HG02973 (cell line): ENCODE measurements around the gene PLCB1.

Source experiments
- ATAC-seq: cut with Tn5 transposase; IDR thresholded peaks from one replicate; pipeline ENCODE4 v1.9.1; 2021; ENCODE audit warnings: moderate library complexity; ENCODE audit not compliant: unreplicated experiment

PLCB1 gene

DNA sequence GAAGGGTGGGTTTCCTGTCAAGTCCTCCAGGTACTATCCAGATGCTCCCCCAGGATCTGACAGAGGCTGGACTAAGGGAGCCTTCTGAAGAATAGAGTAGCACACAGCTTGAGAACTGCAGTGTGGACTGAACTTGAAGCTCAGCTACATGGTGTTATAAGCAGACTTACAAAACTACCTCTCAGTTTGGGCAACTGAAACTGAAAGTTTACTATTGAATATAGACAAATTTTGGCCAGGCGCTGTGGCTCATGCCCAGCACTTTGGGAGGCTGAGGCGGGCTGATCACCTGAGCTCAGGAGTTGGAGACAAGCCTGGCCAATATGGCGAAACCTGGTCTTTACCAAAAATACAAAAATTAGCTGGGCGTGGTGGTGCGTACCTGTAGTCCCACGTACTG, 348.5 kb downstream of the PLCB1 start:
- ATAC-seq: no peak

- no peak for ATAC-seq
Observed at GRCh38 chr20:8487696-8488095, 355.6 kb downstream of the PLCB1 start.

DNA sequence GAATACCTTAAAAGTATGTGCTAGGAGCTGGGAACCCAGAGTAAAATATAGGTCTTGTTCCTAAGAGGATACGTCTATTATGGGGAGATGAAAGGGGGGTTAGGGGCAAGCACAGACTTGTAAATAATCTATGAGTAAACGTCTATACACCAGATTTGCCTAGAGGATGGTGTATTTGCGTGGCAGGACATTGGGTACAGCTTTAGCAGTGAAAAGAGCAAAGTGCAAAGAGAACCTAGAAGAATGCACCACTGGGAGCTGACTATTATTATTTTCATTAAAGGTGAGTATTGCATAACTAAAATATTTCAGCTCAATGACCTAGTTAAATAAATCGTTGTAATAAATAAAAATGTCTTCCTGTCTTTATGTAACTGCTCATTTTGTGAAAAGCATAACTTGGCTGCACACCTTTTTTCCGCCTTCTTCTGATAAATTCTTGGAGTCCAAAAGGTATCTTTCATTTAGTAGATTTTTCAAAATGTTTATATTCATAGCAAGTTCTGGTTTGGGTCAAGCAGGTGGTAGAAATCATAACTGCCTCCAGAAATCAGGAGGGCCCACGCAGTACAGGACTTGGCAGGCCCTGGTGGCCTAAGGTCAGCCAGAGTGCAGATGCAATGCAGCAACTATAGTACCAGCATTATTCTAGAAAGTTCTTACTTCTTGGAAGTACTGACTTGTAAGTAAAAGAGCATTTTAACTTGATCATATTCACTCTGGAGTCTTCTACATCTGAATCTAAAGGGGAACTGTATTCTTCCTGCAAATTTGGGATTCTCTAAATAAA, 357.2 kb downstream of the PLCB1 start:
- no peak for ATAC-seq

DNA sequence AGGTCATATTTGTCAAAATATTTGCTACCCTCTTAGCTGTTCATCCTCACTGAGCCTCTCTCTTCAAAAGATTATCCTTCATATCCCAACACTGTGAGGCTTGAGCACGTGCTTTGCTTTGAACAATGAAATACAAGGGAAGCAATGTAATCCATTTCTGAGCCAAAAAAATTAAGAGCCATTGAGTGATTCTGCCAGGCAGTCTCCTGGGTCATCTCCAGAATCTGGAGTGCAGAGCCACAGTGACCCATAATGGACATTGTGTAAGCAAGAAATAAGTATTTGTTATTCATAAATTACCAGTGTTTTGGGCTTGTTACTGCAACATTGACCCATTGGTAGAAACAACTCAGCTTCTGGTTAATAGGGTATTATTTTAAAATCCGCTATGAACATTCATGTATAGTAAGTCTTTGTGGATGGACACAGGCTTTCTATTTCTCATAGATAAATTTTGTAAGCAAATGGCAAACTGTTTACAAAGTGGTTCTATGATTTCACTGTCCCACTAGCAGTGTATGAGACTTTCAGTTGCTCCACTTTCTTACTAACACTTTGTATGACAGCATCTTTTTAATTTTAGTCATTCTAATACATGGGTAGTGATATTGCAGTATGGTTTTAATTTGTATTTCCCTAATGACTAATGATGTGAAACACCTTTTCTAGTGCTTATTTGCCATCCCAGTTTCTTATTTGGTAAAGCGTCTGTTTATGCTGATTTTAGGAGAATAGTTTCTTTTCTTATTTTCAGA, 358.2 kb downstream of the PLCB1 start:
- no peak for ATAC-seq

GRCh38 chr20:8492173-8492572, 360.1 kb downstream of the PLCB1 start:
- ATAC-seq: no peak

- ATAC-seq: no peak
Observed at GRCh38 chr20:8498571-8498970, 366.5 kb downstream of the PLCB1 start.

DNA sequence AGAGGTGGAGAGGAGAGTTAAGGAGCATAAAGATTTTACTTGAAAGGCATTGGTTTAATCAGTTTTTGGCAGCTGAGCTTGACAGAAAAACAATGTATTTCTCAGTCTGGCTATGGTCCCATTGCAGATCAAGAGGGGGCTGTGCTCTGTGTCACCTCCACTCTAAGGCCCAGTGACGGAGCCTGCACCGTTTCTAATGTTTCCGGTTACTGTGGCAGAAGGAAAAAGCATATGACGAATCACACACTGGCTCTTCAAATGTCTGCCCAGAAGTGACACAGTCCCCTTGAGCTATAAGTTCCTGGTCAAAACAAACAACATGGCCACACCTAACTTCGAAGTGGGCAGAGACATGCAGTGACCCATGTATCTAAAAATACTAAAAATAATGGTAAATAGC, 372.0 kb downstream of the PLCB1 start:
- ATAC-seq: no peak

- no peak for ATAC-seq
Observed at GRCh38 chr20:8505476-8506200, 373.6 kb downstream of the PLCB1 start.

DNA sequence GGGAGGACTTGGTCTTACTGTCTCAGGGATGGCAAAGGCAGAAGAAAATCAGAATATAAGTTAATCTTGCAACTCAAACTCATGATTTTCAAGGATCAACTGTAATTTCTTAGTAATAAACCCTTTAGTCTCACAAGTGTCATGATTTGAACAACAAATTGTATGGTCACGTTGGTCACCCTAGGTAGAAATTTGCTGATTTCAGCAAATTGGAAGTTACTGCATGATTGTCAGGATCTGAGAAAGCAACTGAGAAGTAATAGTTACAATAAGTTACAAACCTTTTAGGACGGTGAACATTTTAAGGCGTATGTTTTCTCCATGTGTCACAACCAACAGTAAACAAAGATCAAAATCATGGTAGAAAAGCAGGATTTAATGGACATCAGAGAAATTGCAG, 375.2 kb downstream of the PLCB1 start:
- ATAC-seq: no peak

DNA sequence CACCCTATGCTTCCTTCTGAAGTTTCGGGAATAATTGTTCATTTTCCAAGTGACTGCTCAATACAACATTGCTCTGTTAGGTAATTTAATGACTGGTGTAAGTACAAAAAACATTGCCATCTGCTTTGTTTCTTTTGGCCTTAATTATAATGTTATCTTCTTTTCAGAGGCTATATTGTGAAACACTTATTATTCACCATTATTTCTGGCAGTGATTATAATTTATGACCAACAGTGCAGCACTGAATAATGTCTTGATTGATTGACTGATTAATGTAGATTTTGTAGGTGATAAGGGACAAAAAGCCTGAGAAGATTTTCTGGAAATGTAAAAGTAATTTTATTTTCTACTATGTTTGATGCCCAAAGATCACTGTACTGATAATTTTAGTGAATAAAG, 377.7 kb downstream of the PLCB1 start:
- ATAC-seq: no peak

DNA sequence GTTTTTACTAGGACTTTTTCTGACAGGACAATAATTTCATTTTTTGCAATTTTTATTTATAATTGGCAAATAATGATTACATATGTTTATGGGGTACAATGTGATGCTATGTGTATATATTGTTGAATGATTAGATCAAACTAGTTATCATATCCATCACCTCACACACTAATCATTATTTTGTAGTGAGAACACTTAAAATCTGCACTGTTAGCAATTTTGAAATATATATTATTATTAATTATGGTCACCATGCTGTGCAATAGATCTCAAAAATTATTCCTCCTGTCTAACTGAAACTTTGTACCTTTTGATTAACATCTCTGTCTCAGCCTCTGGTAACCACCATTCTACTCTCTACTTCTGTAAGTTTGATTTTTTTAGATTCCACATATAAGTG, 378.7 kb downstream of the PLCB1 start:
- no peak for ATAC-seq

- ATAC-seq: no peak
Observed at GRCh38 chr20:8512003-8512402, 379.9 kb downstream of the PLCB1 start.

DNA sequence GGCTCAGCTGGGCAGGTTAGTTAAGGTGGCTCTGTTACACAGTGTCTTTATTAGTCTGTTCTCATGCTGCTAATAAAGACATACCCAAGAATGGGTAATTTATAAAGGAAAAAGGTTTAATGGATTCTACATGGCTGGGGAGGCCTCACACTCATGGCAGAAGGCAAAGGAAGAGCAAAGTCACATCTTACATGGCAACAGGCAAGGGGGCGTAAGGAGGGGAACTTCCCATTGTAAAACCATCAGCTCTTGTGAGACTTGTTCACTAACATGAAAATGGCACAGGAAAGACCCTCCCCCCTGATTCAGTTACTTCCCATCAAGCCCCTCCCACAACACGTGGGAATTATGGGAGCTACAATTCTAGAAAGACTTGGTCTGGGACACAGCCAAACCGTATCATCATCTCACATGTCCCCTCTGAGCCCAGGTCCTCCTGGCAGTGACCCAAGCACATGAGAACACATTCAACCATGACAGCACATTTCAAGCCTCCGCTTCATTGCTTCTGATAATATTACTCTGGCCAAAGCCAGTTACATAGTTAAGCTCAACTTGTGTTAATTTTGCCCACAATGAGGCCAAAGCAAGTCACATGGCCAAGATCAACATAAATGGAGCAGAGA, 383.9 kb downstream of the PLCB1 start:
- no peak for ATAC-seq

DNA sequence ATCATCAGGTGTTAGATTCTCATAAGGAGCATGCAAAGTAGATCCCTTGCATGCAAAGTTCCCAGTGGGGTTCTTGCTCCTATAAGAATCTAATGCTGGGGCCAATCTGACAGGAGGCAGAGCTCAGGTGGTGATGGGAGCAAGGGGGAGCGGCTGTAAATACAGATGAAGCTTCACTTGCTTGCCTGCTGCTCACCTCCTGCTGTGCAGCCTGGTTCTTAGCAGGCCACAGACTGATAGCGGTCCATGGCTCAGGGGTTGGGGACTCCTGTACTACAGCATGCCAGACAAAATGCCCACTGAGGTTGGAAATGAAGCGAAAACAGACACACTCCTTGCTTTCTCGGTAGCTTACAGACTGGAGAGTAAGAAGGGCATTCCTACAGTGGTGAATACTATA, 386.8 kb downstream of the PLCB1 start:
- no peak for ATAC-seq

- no peak for ATAC-seq
Observed at GRCh38 chr20:8519887-8520286, 387.8 kb downstream of the PLCB1 start.

DNA sequence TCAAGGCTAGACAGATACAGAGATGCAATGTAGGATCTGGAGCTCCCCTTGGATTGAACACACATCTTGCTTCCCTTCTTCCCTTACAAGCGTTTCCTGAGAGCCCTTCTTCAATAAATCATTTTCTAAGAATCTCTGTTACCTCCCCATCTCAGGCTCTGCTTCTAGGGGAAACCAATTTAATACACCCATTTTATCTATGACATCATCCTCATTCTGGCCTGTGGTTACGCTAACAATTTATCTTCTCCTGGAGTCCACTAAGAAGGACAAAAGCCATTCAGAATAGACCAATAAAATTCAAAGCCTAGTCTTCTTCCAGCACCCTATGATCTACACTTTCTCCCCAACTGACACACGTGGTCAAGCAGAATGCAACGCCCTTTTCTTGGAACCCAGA, 390.1 kb downstream of the PLCB1 start:
- no peak for ATAC-seq

DNA sequence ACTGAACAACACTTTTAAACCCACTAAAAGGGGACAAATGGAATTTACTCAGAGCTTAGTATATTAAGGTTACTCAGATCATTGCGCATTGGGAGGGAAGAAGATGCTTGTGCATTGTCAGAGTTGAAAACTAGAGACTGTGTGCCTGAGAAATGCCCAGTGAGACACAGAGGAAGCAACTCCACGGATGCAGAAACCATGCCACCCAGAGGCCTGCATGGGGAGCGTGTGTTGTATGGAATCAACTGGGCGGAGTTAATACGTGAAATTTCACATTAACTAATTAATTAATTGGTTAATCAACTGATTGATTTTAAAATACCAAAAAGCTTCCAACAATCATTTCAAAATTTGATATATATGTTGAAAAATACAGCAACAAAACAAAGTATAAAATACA, 391.6 kb downstream of the PLCB1 start:
- ATAC-seq: no peak

DNA sequence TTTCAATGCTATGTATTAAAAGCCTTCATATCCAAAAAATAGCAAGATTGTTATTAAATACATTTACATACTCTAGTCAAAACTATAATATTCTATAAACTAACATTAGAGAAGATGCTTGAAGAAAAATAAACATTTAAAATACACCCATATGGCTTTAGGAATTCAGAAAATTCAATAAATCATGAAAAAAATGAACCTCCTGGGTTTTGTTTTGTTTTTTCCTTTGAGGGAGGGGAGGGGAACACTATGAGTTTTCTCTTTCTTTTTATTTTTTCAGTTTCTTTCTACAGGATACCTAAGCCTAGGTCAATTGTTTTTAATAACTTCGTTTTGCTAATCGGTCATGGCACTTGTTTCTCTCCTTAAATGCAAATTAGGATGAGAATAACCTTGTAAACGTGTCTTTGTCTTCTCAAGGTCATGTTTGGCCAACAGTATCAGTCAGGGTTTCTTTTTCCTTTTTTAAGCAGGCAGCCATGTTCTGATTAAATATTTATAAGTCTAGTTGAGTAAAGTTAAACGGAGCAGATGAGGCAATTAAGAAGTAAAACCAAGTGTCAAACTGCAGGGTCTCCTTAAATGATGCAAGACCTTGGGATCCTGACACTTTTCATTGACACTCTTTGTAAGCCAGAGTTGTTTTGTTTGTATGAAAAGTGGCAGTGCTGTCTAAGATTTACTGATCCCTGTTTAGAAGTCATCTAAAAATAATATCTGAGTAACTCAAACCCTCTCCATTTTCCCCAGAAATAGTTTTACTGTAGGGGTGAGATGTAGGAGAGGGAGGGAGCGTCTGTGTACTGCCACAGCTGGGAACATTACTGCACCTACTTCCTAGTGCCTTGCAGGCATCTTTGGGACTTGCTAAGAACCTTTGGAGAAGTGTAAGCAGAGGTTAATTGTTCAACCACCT, 392.3 kb downstream of the PLCB1 start:
- no peak for ATAC-seq

GRCh38 chr20:8525017-8525343, 392.9 kb downstream of the PLCB1 start:
- ATAC-seq: no peak

DNA sequence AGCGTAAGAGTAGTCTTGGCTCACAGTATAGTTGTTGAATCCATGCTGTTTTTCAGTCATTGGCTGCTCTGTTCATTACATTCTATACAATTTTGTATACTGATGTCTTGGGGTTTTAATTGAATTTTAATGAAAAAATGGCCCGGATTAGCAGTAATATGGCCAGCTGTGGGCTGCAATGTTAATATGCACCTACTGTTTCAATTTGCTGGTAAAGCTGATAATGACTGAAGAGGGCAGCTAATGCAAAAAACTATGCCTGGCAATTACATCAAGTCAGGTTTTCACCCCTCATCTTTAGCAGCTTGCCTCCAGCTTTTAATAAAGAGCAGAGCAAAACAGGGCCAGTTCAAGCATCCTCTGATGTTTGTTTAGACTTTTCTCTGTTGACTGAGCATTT, 394.5 kb downstream of the PLCB1 start:
- no peak for ATAC-seq
